MM.1S (cell line): ENCODE data around the gene CD40.

Experiments
- CTCF ChIP-seq: fragments of 300-600 bp; sonication (generic); IDR thresholded peaks from 2 replicates; pipeline ENCODE4 v1.5.1; 2016; ENCODE audit warnings: antibody characterized with exemption, low read length, mixed read lengths
- EZH2phosphoT487 ChIP-seq: fragments of 300-600 bp; sonication (generic); IDR thresholded peaks from 2 replicates; pipeline ENCODE4 v1.6.1; 2018; ENCODE audit warnings: antibody characterized with exemption, low read length

- no peak for TF ChIP-seq CTCF
- TF ChIP-seq EZH2phosphoT487: no peak
Measured at GRCh38 chr20:46078954-46079353, 39.2 kb upstream of the CD40 start.
